Omental fat pad (tissue), 4 donors: ENCODE data around the gene SNX27. TPM values are rescaled to one million over a fixed set of nuclear protein-coding genes. Genes with fewer than 3 reads are reported as not detected.
"Not testable (repeated sequence)": the region's sequence is repeated elsewhere in the genome, so short reads cannot be mapped to it uniquely, and the experiment has no call there.

Experiments used
- ATAC-seq: fragments of 150-250 bp; one replicate; pipeline ENCODE4 v1.9.1; 2016; ENCODE audit warnings: mild to moderate bottlenecking, moderate library complexity; ENCODE audit not compliant: low FRiP score
- DNase-seq: peaks from one replicate; pipeline ENCODE4 v3.0.0-alpha.2; 2019; ENCODE audit warnings: low spot score
- CTCF ChIP-seq, 3 donors: fragments of 450-650 bp; IDR thresholded peaks; one replicate each; pipeline ENCODE4 v1.5.1; 2016 to 2017; ENCODE audit warnings: antibody characterized with exemption in 3 of 3, mild to moderate bottlenecking in 3 of 3, moderate library complexity in 2 of 3
- total RNA-seq, 4 donors: library from RNA; depleted of rRNA; stranded (reverse); fragments of >200 nt; gene quantifications; one replicate each; pipeline ENCODE4 v1.1.0, GENCODE V29; 2016

Gene SNX27
- total RNA-seq, 4 donors from 2014 or later: 21.3 to 41.9 (median 33.6) TPM

GRCh38 chr1:151638074-151638775 lies 26.4 kb downstream of the SNX27 start:
- TF ChIP-seq CTCF (IDR thresholded peaks at IDR 0.05): no peak
- no peak for DNase-seq
- no peak for ATAC-seq

- no peak for ATAC-seq
- DNase-seq: no peak
- no peak for TF ChIP-seq CTCF (IDR thresholded peaks at IDR 0.05)
Measured at GRCh38 chr1:151638812-151639211, 27.0 kb downstream of the SNX27 start.

- TF ChIP-seq CTCF (IDR thresholded peaks at IDR 0.05): no peak
- ATAC-seq: no peak
- no peak for DNase-seq
Measured at GRCh38 chr1:151639466-151639865, 27.6 kb downstream of the SNX27 start.

DNA sequence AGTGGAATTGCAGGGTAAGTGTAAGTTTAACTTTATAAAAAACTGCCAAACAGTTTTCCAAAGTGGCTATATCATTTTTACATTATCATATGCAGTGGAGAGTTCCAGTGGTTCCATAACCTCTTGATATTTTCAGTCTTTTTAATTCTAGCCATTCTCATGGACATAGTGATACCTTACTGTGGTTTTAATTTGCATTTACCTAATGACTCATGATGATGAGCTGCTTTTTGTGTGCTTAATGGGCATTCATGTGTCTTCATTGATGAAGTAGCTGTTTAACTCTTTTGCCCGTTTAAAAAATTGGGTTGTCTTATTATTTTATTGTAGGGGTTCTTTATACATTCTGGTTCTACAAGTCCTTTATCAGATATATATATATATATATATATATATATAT lies 29.4 kb downstream of the SNX27 start:
- TF ChIP-seq CTCF (IDR thresholded peaks at IDR 0.05): no peak
- no peak for DNase-seq
- ATAC-seq: no peak

DNA sequence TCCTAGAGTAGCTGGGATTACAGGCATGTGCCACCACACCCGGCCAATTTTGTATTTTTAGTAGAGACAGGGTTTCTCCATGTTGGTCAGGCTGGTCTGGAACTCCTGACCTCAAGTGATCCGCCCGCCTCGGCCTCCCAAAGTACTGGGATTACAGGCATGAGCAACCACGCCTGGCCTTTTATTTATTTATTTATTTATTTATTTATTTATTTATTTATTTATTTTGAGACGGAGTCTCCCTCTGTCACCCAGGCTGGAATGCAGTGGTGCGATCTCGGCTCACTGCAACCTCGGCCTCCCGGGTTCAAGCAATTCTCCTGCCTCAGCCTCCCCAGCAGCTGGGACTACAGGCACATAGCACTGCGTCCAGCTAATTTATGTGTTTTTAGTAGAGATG lies 31.2 kb downstream of the SNX27 start:
- not testable (repeated sequence) for ATAC-seq, DNase-seq

- no peak for TF ChIP-seq CTCF (IDR thresholded peaks at IDR 0.05)
Measured at GRCh38 chr1:151644001-151644400, 32.2 kb downstream of the SNX27 start.

GRCh38 chr1:151653397-151653796 lies 41.5 kb downstream of the SNX27 start:
- ATAC-seq (no peak), DNase-seq (no peak)
- TF ChIP-seq CTCF (IDR thresholded peaks at IDR 0.05): no peak

More at GRCh38 chr1:151644001-151644400, 32.2 kb downstream of the SNX27 start:
- DNase-seq: no peak
- ATAC-seq: no peak
